Adrenal gland (tissue), 5 donors: Measurements from ENCODE around the gene TMEM156.

Experiments
- POLR2A ChIP-seq, 2 donors: fragments of 450-650 bp; IDR thresholded peaks; one replicate each; pipeline ENCODE4 v1.6.1; 2017; ENCODE audit warnings: antibody characterized with exemption in 2 of 2, mild to moderate bottlenecking in 2 of 2, moderate library complexity in 1 of 2
- TF ChIP-seq, protein P1 (sequence below), 6 experiments: fragments of 450-650 bp in 4 of 6; fragments of 200-600 bp in 2 of 6; sonication (generic) in 1 of 6; IDR thresholded peaks; 1 replicate in 5 of 6; 2 replicates in 1 of 6; pipeline versions ENCODE4 v1.5.1 to v1.8.0; 2016 to 2021; ENCODE audit warnings: antibody characterized with exemption in 6 of 6, mild to moderate bottlenecking in 2 of 6, moderate library complexity in 1 of 6
- donor health status: DM: no; HTN: no; CAD: no.

DNA sequence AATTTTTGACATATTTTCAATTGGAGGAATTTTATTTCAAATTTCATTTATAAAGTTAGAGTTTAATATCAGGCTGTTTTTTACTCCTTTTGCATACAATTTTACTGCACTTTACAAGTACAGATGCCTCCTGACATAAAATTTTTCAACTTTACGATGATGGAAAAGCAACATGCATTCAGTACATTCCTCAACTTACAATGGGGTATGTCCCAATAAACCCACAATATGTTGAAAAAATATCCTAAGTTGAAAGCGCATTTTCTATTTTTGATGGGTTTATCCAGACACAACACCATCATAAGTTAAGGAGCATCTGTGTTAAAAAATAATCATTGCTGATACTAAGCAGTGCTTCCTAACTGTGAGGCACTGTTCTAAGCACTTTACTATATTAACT lies 34.2 kb upstream of the TMEM156 start:
- TF ChIP-seq, protein P1, sequence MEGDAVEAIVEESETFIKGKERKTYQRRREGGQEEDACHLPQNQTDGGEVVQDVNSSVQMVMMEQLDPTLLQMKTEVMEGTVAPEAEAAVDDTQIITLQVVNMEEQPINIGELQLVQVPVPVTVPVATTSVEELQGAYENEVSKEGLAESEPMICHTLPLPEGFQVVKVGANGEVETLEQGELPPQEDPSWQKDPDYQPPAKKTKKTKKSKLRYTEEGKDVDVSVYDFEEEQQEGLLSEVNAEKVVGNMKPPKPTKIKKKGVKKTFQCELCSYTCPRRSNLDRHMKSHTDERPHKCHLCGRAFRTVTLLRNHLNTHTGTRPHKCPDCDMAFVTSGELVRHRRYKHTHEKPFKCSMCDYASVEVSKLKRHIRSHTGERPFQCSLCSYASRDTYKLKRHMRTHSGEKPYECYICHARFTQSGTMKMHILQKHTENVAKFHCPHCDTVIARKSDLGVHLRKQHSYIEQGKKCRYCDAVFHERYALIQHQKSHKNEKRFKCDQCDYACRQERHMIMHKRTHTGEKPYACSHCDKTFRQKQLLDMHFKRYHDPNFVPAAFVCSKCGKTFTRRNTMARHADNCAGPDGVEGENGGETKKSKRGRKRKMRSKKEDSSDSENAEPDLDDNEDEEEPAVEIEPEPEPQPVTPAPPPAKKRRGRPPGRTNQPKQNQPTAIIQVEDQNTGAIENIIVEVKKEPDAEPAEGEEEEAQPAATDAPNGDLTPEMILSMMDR (IDR thresholded peaks at IDR 0.05): no peak
- no peak for TF ChIP-seq POLR2A (IDR thresholded peaks at IDR 0.05)
